ENCODE data around the gene TMEM150B. TPM values are rescaled to one million over a fixed set of nuclear protein-coding genes. Genes with fewer than 3 reads are reported as not detected.
"Not testable (repeated sequence)": the region's sequence is repeated elsewhere in the genome, so short reads cannot be mapped to it uniquely, and the experiment has no call there.

TMEM150B gene
- total RNA-seq, 5 donors from 2014 or later (not counting 1 experiment from before 2014, with no cell fraction given): 0.47 TPM; not detected in 4

GRCh38 chr19:55339889-55340783 lies 15.0 kb upstream of the TMEM150B start:
- CTCF ChIA-PET: interaction anchor here in 1 of 2 donors (0.5 to 1.7 kb wide), 11 partner anchors 38 to 1343 kb away, joined by 3 to 15 read pairs (median 4); partner anchors contain the start of genes FIZ1, ISOC2, PPP6R1 and TMEM238
- H3K27ac Mint-ChIP-seq: peak overlapping the region; percentile 88
- WGBS (ENCODE audit: insufficient coverage): 8% methylated on average over 25 of the region's 44 CpGs
- peak in 8 of 35 experiments; percentile 12 to 37 (median 18) for DNase-seq
- POLR2A ChIA-PET: interaction anchor here (0.6 to 1.8 kb wide), 17 partner anchors 8 to 891 kb away, joined by 3 to 11 read pairs (median 4); partner anchors contain the start of genes HSPBP1 (in 1 of the 2), ISOC2 (in 1 of the 2), LENG8 (in 1 of the 2) and TMEM238 (in 1 of the 2)
- Histone ChIP-seq H3K36me3 (ENCODE audit: control insufficient read depth in 2 of 2, extremely low read depth in 1 of 2, insufficient read depth in 1 of 2, low read length in 1 of 2) (peaks cover 3 to 13% of the 10 kb centered on the region in 2 donors), H3K9me3 (no peaks in the 10 kb centered on the region), H3K4me1 (ENCODE audit: control insufficient read depth in 1 of 2, extremely low read depth in 1 of 2, insufficient read depth in 2 of 2, low read length in 2 of 2) (peaks cover 6 to 31% of the 10 kb centered on the region in 2 experiments), H3K27me3 (replicated peaks in 1 of 2; ENCODE audit: control insufficient read depth in 2 of 2, extremely low read depth in 1 of 2, insufficient read depth in 2 of 2, low read length in 1 of 2) (peaks cover 0 to 21% of the 10 kb centered on the region in 2 experiments), H3K4me3 (ENCODE audit: control insufficient read depth in 1 of 2, extremely low read depth in 1 of 2, low read length in 1 of 2) (peak overlapping the region; percentile 58 to 64), H3K27ac (ENCODE audit: low read length) (peak overlapping the region; percentile 70)
- H3K36me3 Mint-ChIP-seq: peaks cover 10% of the 10 kb centered on the region
- H3K4me3 Mint-ChIP-seq: peak overlapping the region; percentile 78 to 92 (median 92)
- peaks cover 19 to 25% (median 21%) of the 10 kb centered on the region in 3 donors for H3K4me1 Mint-ChIP-seq
- H3K9me3 Mint-ChIP-seq: no peaks in the 10 kb centered on the region
- H3K27me3 Mint-ChIP-seq: peaks cover under 1 to 5% of the 10 kb centered on the region in 2 donors
- ATAC-seq (replicated peaks in 1 of 4): no peak

- peaks cover 19 to 25% (median 21%) of the 10 kb centered on the region in 3 donors for H3K4me1 Mint-ChIP-seq
Observed at GRCh38 chr19:55339105-55339888, 14.2 kb upstream of the TMEM150B start, which contains the start of gene KMT5C. TSS of gene KMT5C (plus strand) at chr19:55339876. CDS start at chr19:55341937, 2,061 bp downstream.

GRCh38 chr19:55336101-55336500 lies 11.0 kb upstream of the TMEM150B start:
- no peak overlapping the region for H3K27ac Mint-ChIP-seq
- peaks cover 16 to 20% (median 19%) of the 10 kb centered on the region in 3 donors for H3K4me1 Mint-ChIP-seq
- peaks cover 3 to 21% of the 10 kb centered on the region in 2 donors for H3K27me3 Mint-ChIP-seq
- peaks cover 0 to 45% of the 10 kb centered on the region in 2 experiments for H3K27me3 ChIP-seq (replicated peaks in 1 of 2; ENCODE audit: control insufficient read depth in 2 of 2, extremely low read depth in 1 of 2, insufficient read depth in 2 of 2, low read length in 1 of 2)
- ATAC-seq (replicated peaks in 1 of 4): no peak
- ChIA-PET CTCF (no interaction called here), POLR2A (no interaction called here)
- no peaks in the 10 kb centered on the region for H3K9me3 Mint-ChIP-seq
- no CpG with 5 or more reads among the region's 7 CpGs for WGBS (ENCODE audit: insufficient coverage)
- H3K4me3 ChIP-seq (ENCODE audit: control insufficient read depth in 1 of 2, extremely low read depth in 1 of 2, low read length in 1 of 2): no peak overlapping the region
- H3K36me3 Mint-ChIP-seq: no peaks in the 10 kb centered on the region
- peaks cover 4 to 23% of the 10 kb centered on the region in 2 experiments for H3K4me1 ChIP-seq (ENCODE audit: control insufficient read depth in 1 of 2, extremely low read depth in 1 of 2, insufficient read depth in 2 of 2, low read length in 2 of 2)
- H3K36me3 ChIP-seq (ENCODE audit: control insufficient read depth in 2 of 2, extremely low read depth in 1 of 2, insufficient read depth in 1 of 2, low read length in 1 of 2): no peaks in the 10 kb centered on the region
- H3K9me3 ChIP-seq: no peaks in the 10 kb centered on the region
- no peak overlapping the region for H3K27ac ChIP-seq (ENCODE audit: low read length)
- no peak overlapping the region for H3K4me3 Mint-ChIP-seq
- no peak for DNase-seq

More at GRCh38 chr19:55339105-55339888, 14.2 kb upstream of the TMEM150B start, which contains the start of gene KMT5C:
- ChIA-PET POLR2A (interaction anchor here (0.6 to 1.8 kb wide), 23 partner anchors 9 to 890 kb away, joined by 3 to 11 read pairs (median 4); partner anchors contain the start of genes UBE2S (in 2 of the 2), HSPBP1 (in 1 of the 2), ISOC2 (in 1 of the 2) and LENG8 (in 1 of the 2)), CTCF (interaction anchor here in 1 of 2 donors (0.7 to 1.7 kb wide), 11 partner anchors 37 to 292 kb away, joined by 3 to 15 read pairs (median 4); partner anchors contain the start of genes FIZ1, ISOC2, PPP6R1 and TMEM238)
- Mint-ChIP-seq H3K27me3 (peaks cover 3 to 10% of the 10 kb centered on the region in 2 donors), H3K9me3 (no peaks in the 10 kb centered on the region), H3K4me3 (peak within 1 kb of the TSS; percentile 78 to 92 (median 92)), H3K27ac (peak within 1 kb of the TSS; percentile 88), H3K36me3 (peaks cover 6% of the 10 kb centered on the region)
- DNase-seq: peak; percentile 100
- Histone ChIP-seq H3K9me3 (no peaks in the 10 kb centered on the region), H3K4me3 (ENCODE audit: control insufficient read depth in 1 of 2, extremely low read depth in 1 of 2, low read length in 1 of 2) (peak within 1 kb of the TSS; percentile 64 to 72), H3K4me1 (ENCODE audit: control insufficient read depth in 1 of 2, extremely low read depth in 1 of 2, insufficient read depth in 2 of 2, low read length in 2 of 2) (peaks cover 6 to 31% of the 10 kb centered on the region in 2 experiments), H3K36me3 (ENCODE audit: control insufficient read depth in 2 of 2, extremely low read depth in 1 of 2, insufficient read depth in 1 of 2, low read length in 1 of 2) (peaks cover 3 to 13% of the 10 kb centered on the region in 2 donors), H3K27me3 (replicated peaks in 1 of 2; ENCODE audit: control insufficient read depth in 2 of 2, extremely low read depth in 1 of 2, insufficient read depth in 2 of 2, low read length in 1 of 2) (peaks cover 0 to 20% of the 10 kb centered on the region in 2 experiments), H3K27ac (ENCODE audit: low read length) (peak within 1 kb of the TSS; percentile 99)
- under 1% methylated on average over 49 of the region's 63 CpGs for WGBS (ENCODE audit: insufficient coverage)
- ATAC-seq (replicated peaks in 1 of 4): peak; percentile 78 to 84 (median 82)

GRCh38 chr19:55333870-55334269 lies 8.7 kb upstream of the TMEM150B start:
- Mint-ChIP-seq H3K27ac (no peak overlapping the region), H3K4me1 (peaks cover 5 to 9% (median 8%) of the 10 kb centered on the region in 3 donors), H3K9me3 (no peaks in the 10 kb centered on the region), H3K4me3 (no peak overlapping the region), H3K27me3 (peaks cover 3 to 23% of the 10 kb centered on the region in 2 donors), H3K36me3 (no peaks in the 10 kb centered on the region)
- Histone ChIP-seq H3K36me3 (ENCODE audit: control insufficient read depth in 2 of 2, extremely low read depth in 1 of 2, insufficient read depth in 1 of 2, low read length in 1 of 2) (no peaks in the 10 kb centered on the region), H3K9me3 (no peaks in the 10 kb centered on the region), H3K27ac (ENCODE audit: low read length) (no peak overlapping the region), H3K4me1 (ENCODE audit: control insufficient read depth in 1 of 2, extremely low read depth in 1 of 2, insufficient read depth in 2 of 2, low read length in 2 of 2) (peaks cover 4 to 9% of the 10 kb centered on the region in 2 experiments), H3K27me3 (replicated peaks in 1 of 2; ENCODE audit: control insufficient read depth in 2 of 2, extremely low read depth in 1 of 2, insufficient read depth in 2 of 2, low read length in 1 of 2) (peaks cover 0 to 36% of the 10 kb centered on the region in 2 experiments), H3K4me3 (ENCODE audit: control insufficient read depth in 1 of 2, extremely low read depth in 1 of 2, low read length in 1 of 2) (no peak overlapping the region)
- WGBS (ENCODE audit: insufficient coverage): 92% methylated on average over 9 of the region's 11 CpGs
- DNase-seq (no peak), ATAC-seq (replicated peaks in 1 of 4) (no peak)
- CTCF ChIA-PET: no interaction called here
- POLR2A ChIA-PET: no interaction called here

GRCh38 chr19:55329791-55330190 lies 4.7 kb upstream of the TMEM150B start:
- H3K27ac ChIP-seq (ENCODE audit: low read length); ATAC-seq (replicated peaks in 1 of 4): not testable (repeated sequence)
- 96% methylated on average over 4 of the region's 6 CpGs for WGBS (ENCODE audit: insufficient coverage)

More at GRCh38 chr19:55329791-55330190, 4.7 kb upstream of the TMEM150B start:
- H3K9me3 ChIP-seq; H3K4me3 ChIP-seq (ENCODE audit: control insufficient read depth in 1 of 2, extremely low read depth in 1 of 2, low read length in 1 of 2); H3K4me1 ChIP-seq (ENCODE audit: control insufficient read depth in 1 of 2, extremely low read depth in 1 of 2, insufficient read depth in 2 of 2, low read length in 2 of 2); H3K36me3 ChIP-seq (ENCODE audit: control insufficient read depth in 2 of 2, extremely low read depth in 1 of 2, insufficient read depth in 1 of 2, low read length in 1 of 2); H3K4me3 Mint-ChIP-seq; CTCF ChIA-PET; H3K36me3 Mint-ChIP-seq; H3K4me1 Mint-ChIP-seq; H3K27ac Mint-ChIP-seq; H3K9me3 Mint-ChIP-seq; DNase-seq; POLR2A ChIA-PET: not testable (repeated sequence)
- peaks cover 0 to 23% of the 10 kb centered on the region in 2 donors for H3K27me3 Mint-ChIP-seq
- peaks cover 0 to 31% of the 10 kb centered on the region in 2 experiments for H3K27me3 ChIP-seq (replicated peaks in 1 of 2; ENCODE audit: control insufficient read depth in 2 of 2, extremely low read depth in 1 of 2, insufficient read depth in 2 of 2, low read length in 1 of 2)
